Adipocyte (in vitro differentiated cells): ENCODE results near the gene MOK.

ENCODE experiments used
- DNase-seq: peaks from one replicate; pipeline ENCODE4 v3.0.0-alpha.2; 2015; ENCODE audit warnings: low read depth
- H3K27me3 ChIP-seq: replicated peaks from 2 replicates; pipeline ENCODE4 v1.7.0; 2013; ENCODE audit warnings: mild to moderate bottlenecking, low read length, moderate library complexity; ENCODE audit not compliant: control insufficient read depth, insufficient read depth
- H3K36me3 ChIP-seq: 2 replicates; pipeline ENCODE4 v1.7.0; 2013; ENCODE audit warnings: low read length, mild to moderate bottlenecking, moderate library complexity; ENCODE audit not compliant: control insufficient read depth, insufficient read depth, severe bottlenecking
- H3K4me1 ChIP-seq: 2 replicates; pipeline ENCODE4 v1.7.0; 2013; ENCODE audit warnings: mild to moderate bottlenecking, low read length, moderate library complexity; ENCODE audit not compliant: control insufficient read depth, insufficient read depth
- H3K4me3 ChIP-seq: 2 replicates; pipeline ENCODE4 v1.7.0; 2013; ENCODE audit warnings: mild to moderate bottlenecking, low read length, moderate library complexity
- H3K9ac ChIP-seq: 2 replicates; pipeline ENCODE4 v1.7.0; 2013; ENCODE audit warnings: mild to moderate bottlenecking, low read length, moderate library complexity
- H3K9me3 ChIP-seq: 2 replicates; pipeline ENCODE4 v1.7.0; 2013; ENCODE audit warnings: mild to moderate bottlenecking, low read length, moderate library complexity; ENCODE audit not compliant: control insufficient read depth

The MOK gene

DNA sequence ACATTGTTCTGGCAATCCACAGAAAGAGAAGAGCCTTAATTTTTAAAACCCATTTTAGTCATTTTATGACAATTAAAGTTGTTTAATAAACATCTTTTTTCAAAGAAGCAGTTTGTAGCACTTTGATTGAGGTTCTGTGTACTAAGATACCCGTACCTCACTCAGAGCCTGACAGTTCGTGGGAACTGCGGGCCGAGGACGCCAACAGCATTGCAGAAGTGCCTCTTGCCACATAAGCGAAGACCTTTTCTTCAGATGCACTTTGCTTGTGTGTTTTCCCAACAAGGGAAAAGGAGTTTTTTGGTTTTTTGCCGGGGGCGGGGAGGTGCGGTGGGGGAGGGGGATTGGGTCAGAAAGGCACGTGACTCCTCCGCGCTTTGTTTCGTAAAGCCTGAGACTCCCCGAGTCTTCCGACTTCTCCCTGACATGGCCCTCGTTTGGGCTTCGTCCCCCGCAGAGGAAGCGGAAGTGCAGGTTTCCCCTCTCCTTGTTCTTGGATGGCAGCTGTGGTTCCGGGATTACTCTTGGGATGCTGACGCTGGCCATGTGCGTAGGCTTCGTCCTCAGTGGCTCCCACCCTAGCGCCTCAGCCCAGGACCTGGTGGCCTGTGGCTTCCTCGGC lies 94.4 kb downstream of the MOK start:
- H3K9ac ChIP-seq, result no peak overlapping the region
- peaks cover 15% of the 10 kb centered on the region for H3K36me3 ChIP-seq
- H3K4me3 ChIP-seq, result no peak overlapping the region
- no peaks in the 10 kb centered on the region for H3K9me3 ChIP-seq
- DNase-seq, result no peak
- no peaks in the 10 kb centered on the region for H3K27me3 ChIP-seq
- peaks cover 29% of the 10 kb centered on the region for H3K4me1 ChIP-seq

DNA sequence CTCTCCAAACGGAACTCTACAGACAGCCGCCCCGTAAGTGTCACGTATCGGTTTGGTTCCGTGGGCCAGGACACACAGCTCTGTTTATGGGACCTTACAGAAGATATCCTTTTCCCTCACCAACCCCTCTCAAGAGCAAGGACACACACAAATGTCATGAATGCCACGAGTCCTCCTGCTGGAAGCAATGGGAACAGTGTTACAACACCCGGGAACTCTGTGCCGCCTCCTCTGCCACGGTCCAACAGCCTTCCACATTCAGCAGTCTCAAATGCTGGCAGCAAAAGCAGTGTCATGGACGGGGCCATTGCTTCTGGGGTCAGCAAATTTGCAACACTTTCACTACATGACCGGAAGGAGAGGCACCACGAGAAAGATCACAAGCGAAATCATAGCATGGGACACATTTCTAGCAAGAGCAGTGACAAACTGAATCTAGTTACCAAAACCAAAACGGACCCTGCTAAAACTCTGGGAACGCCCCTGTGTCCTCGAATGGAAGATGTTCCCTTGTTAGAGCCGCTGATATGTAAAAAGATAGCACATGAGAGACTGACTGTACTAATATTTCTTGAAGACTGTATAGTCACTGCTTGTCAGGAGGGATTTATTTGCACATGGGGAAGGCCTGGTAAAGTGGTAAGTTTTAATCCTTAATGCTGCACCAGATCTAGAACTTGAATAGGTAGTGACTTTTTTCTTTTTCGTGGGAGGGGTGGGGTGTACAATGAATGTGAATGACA lies 95.6 kb downstream of the MOK start:
- no peak for DNase-seq
- peaks cover 18% of the 10 kb centered on the region for H3K4me1 ChIP-seq

DNA sequence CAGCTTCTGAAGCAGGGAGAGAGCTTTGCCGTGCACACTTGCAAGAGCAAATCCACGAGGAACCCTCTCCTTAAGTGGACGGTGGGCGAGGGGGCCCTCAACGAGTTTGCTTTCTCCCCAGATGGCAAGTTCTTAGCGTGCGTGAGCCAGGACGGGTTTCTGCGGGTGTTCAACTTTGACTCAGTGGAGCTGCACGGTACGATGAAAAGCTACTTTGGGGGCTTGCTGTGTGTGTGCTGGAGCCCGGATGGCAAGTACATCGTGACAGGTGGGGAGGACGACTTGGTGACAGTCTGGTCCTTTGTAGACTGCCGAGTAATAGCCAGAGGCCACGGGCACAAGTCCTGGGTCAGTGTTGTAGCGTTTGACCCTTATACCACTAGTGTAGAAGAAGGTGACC lies 96.2 kb downstream of the MOK start:
- Histone ChIP-seq H3K9me3 (no peaks in the 10 kb centered on the region), H3K36me3 (peaks cover 33% of the 10 kb centered on the region), H3K4me1 (peaks cover 11% of the 10 kb centered on the region), H3K9ac (no peak overlapping the region), H3K27me3 (no peaks in the 10 kb centered on the region), H3K4me3 (no peak overlapping the region)
- no peak for DNase-seq

More for the DNA sequence above, 95.6 kb downstream of the MOK start:
- peaks cover 27% of the 10 kb centered on the region for H3K36me3 ChIP-seq
- H3K9me3 ChIP-seq, result no peaks in the 10 kb centered on the region
- no peaks in the 10 kb centered on the region for H3K27me3 ChIP-seq
- no peak overlapping the region for H3K4me3 ChIP-seq
- peak overlapping the region; percentile 37 for H3K9ac ChIP-seq

DNA sequence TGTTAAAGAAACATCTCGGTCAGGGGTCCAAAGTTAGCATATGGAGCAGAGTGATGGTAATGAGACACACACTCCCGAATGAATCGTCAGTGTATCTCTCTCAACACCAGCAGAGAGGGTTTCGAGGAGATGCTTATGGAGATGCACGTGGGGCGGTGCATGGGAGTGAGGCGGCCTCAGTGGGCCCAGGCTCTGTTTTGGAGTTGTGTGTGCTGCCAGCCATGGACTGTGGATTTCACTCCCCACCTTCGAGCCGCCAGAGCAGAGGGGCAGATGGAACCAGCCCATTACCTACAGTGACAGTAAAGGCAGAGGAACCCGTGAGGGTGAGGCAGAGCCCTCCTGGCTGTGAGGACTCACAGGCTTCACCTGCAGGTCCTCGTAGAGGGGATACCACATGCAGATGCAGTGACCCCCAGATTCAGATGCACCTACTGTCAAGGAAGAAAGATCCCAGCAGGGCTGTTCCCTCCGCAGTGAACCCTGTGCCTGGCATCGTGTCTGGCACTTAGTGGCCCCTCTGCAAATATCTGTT lies 97.1 kb downstream of the MOK start:
- Histone ChIP-seq H3K27me3 (no peaks in the 10 kb centered on the region), H3K9ac (no peak overlapping the region), H3K36me3 (peaks cover 33% of the 10 kb centered on the region), H3K4me1 (peaks cover 9% of the 10 kb centered on the region), H3K4me3 (no peak overlapping the region), H3K9me3 (no peaks in the 10 kb centered on the region)
- DNase-seq, result no peak

DNA sequence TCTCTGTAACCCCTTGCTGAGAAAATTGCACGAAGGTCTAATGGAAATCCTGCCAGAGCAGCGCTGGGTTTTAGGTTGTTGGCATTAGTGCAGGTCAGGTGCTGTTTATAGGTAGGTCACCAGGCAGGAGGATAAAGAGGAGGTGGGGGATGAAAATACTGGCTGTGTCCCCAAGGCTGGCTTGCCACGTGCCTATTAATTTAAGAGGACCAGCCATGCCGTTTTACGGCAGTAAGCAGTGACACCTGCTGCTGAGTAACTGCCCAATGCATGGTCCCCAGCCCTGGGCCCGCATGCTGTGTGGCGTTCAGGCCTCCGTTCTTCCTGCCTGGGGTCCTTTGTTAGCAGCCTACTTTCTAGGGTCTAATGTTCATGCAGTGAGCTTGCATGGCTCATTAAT lies 98.0 kb downstream of the MOK start:
- Histone ChIP-seq H3K27me3 (no peaks in the 10 kb centered on the region), H3K4me1 (peaks cover 9% of the 10 kb centered on the region), H3K36me3 (peaks cover 33% of the 10 kb centered on the region), H3K4me3 (no peak overlapping the region), H3K9ac (no peak overlapping the region), H3K9me3 (no peaks in the 10 kb centered on the region)
- no peak for DNase-seq

DNA sequence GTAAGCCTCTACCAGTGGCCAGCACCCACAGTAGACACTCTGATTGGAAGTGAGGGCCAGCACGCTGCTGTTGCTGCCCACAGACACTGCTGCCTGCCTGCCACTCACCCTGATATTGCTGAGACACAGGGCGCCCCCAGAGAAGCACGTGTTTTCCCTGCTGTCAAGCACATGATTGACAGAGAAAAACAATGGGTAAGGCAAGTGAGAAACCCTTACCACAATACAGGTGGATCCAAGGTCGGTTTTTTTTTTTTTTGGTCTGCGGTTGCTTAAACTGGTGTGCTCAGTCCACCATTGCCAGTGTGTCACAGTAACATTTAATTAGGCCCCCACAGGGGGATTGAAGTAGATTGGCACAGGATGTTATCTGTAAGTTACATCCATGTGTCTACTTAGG lies 99.4 kb downstream of the MOK start:
- Histone ChIP-seq H3K9ac (no peak overlapping the region), H3K27me3 (no peaks in the 10 kb centered on the region), H3K4me3 (no peak overlapping the region), H3K36me3 (peaks cover 41% of the 10 kb centered on the region), H3K4me1 (peaks cover 9% of the 10 kb centered on the region), H3K9me3 (no peaks in the 10 kb centered on the region)
- no peak for DNase-seq

DNA sequence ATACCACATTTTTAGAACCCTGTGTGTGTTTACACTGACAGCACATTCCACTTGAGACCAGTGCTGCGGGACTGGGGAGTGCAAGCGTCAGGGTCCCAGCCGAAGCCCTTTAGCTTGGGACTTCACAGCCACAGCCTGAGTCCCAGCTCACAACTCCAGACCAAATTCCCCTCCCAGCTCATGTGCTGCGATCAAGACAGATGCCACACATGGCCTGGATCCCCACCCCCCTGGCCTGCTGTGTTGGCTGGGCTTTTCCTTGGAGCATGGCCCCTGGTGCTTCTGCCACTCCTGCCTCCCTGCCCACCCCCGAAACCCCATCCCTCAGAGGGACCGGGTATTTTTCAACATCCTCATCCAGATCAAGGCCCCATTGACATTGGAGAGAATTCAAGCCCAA lies 101.6 kb downstream of the MOK start:
- Histone ChIP-seq H3K9ac (no peak overlapping the region), H3K9me3 (no peaks in the 10 kb centered on the region), H3K36me3 (peaks cover 48% of the 10 kb centered on the region), H3K27me3 (no peaks in the 10 kb centered on the region), H3K4me3 (no peak overlapping the region), H3K4me1 (no peaks in the 10 kb centered on the region)
- DNase-seq, result no peak

DNA sequence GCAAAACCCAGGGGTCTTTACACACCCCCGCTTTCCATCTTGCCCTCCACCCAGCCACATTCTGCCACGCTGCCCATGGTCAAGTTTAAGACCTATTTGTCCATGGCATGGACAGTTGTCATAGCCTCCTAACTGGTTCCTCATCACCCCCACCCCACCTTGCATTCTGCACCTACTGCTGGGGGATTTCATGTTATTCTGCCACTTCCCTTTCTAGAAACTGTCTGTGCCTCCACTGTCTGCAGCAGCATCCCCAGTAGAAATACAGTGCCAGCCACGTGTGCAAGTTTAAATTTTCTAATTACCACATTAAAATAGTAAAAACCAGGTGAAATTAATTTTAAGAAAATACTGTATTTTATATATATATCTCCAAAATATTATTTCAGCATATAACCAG lies 102.0 kb downstream of the MOK start:
- no peaks in the 10 kb centered on the region for H3K27me3 ChIP-seq
- no peak for DNase-seq
- no peaks in the 10 kb centered on the region for H3K4me1 ChIP-seq
- peaks cover 49% of the 10 kb centered on the region for H3K36me3 ChIP-seq
- no peak overlapping the region for H3K9ac ChIP-seq
- no peaks in the 10 kb centered on the region for H3K9me3 ChIP-seq
- H3K4me3 ChIP-seq, result no peak overlapping the region

DNA sequence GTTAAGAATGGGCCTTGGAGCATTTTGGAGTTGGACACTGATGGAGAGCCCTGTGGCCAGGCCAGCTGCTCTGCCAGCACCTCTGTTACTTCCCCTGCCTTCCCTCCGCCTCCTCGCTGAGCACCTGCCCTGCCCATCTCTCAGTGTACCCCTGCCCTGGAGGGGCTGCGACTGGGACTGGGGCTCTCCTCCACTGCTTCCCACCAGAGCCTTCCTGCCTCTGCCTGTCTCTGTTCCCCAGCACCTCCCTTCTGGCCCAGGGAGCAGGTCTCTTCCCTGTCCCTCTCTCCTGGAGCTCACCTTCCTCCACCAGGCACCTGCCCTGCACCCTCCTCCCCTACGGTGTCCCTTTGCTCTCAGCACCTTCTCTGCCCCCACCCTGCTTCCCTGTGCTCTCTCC lies 103.2 kb downstream of the MOK start:
- H3K4me3 ChIP-seq, result no peak overlapping the region
- no peaks in the 10 kb centered on the region for H3K9me3 ChIP-seq
- peaks cover 49% of the 10 kb centered on the region for H3K36me3 ChIP-seq
- H3K27me3 ChIP-seq, result no peaks in the 10 kb centered on the region
- no peak overlapping the region for H3K9ac ChIP-seq
- peaks cover 11% of the 10 kb centered on the region for H3K4me1 ChIP-seq
- no peak for DNase-seq

DNA sequence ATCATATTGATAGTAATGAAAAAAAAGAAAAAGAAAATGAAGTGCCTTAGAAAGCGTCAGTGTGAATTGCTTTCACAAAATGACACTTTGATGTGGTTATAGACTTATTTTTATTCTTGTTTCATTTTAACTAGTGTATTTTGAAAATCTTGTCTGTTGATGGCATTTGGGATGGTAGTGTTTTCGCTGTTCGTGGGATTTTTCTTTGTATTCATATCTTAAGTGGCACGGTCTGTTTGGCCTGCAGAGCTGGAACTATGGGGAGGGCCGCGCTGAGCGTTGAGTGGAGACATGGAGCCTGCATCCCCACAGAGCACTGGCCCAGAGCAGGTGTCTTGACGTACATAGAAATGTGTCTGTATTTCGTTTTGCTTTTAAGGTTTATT lies 103.6 kb downstream of the MOK start:
- no peaks in the 10 kb centered on the region for H3K27me3 ChIP-seq
- no peak for DNase-seq
- peaks cover 49% of the 10 kb centered on the region for H3K36me3 ChIP-seq
- peaks cover 15% of the 10 kb centered on the region for H3K4me1 ChIP-seq
- no peak overlapping the region for H3K9ac ChIP-seq
- no peaks in the 10 kb centered on the region for H3K9me3 ChIP-seq
- H3K4me3 ChIP-seq, result no peak overlapping the region

DNA sequence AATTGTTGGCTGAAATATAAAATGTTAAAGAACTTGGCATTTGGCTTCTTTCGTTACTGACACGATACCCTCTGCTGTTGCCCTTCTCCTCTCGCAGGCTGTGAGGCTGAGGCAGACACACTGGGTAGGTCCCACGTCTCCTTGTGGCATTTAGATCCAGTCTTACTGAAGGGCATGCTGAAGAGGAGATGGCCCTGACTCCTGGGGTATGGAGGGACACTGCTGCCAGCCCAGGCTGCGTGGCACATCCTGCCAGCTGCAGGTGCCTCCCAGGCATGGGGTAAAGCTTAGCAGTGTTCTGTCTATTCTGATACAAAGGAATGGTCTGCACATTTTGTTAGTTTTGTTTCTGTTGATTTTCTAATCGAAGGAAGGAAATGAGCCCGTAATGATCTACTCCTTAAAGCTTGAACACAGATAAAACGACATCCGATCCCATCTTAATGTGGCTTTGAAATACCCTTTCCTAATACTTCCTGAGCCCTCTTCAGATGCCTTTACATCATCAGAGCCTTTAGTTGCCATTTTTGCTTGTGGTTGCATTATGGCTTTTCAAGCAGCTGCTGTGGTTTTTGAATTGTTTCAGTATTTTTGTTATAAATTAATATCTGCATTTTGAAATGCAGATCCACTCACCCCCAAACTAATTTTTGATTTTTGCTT lies 104.1 kb downstream of the MOK start:
- DNase-seq, result no peak
- Histone ChIP-seq H3K36me3 (peaks cover 49% of the 10 kb centered on the region), H3K27me3 (no peaks in the 10 kb centered on the region)

More for the DNA sequence above, 104.1 kb downstream of the MOK start:
- no peak overlapping the region for H3K9ac ChIP-seq
- peaks cover 20% of the 10 kb centered on the region for H3K4me1 ChIP-seq
- no peak overlapping the region for H3K4me3 ChIP-seq
- H3K9me3 ChIP-seq, result no peaks in the 10 kb centered on the region
